Cardiac muscle cell (in vitro differentiated cells and primary cell): ENCODE results near the gene AP2A2. TPM values are rescaled to one million over a fixed set of nuclear protein-coding genes. Genes with fewer than 3 reads are reported as not detected.

Source experiments
- DNase-seq, 2 donors: peaks; one replicate each; pipeline versions ENCODE4 v3.0.0 to v3.0.0-alpha.2; 2010 to 2017; ENCODE audit warnings: low read depth in 1 of 2, low spot score in 1 of 2
- H3K27ac ChIP-seq: fragments of 200-600 bp; sonication (generic); 2 replicates; pipeline ENCODE4 v1.5.1; 2016
- H3K27me3 ChIP-seq: fragments of 200-600 bp; sonication (generic); 2 replicates; pipeline ENCODE4 v1.6.0; 2016; ENCODE audit warnings: control low read depth
- H3K36me3 ChIP-seq: fragments of 200-600 bp; sonication (generic); 2 replicates; pipeline ENCODE4 v1.5.1; 2016; ENCODE audit warnings: control low read depth
- H3K4me1 ChIP-seq: fragments of 200-600 bp; sonication (generic); 2 replicates; pipeline ENCODE4 v1.8.1; 2017; ENCODE audit warnings: low read depth, mild to moderate bottlenecking, mixed run types
- H3K4me3 ChIP-seq: fragments of 200-600 bp; sonication (generic); 2 replicates; pipeline ENCODE4 v1.5.1; 2016; ENCODE audit warnings: mild to moderate bottlenecking
- H3K9me3 ChIP-seq: fragments of 200-600 bp; sonication (generic); 2 replicates; pipeline ENCODE4 v1.5.1; 2017; ENCODE audit warnings: low read depth, mild to moderate bottlenecking, control low read depth
- polyA plus RNA-seq: library from polyadenylated mRNA; unstranded; fragments of >200 nt; fragmentation: Nextera tagmentation; extraction: Ambion mirVana; gene quantifications from 2 replicates; pipeline ENCODE4 v1.2.1, GENCODE V29; 2016
- total RNA-seq: library from RNA; depleted of rRNA; stranded (reverse); fragments of >200 nt; gene quantifications from 2 replicates; pipeline ENCODE4 v1.2.3, GENCODE V29; 2016
- TF ChIP-seq, protein P1 (sequence below): IDR thresholded peaks from 2 replicates; pipeline ENCODE4 v1.5.1; 2012; ENCODE audit warnings: low read depth, mild to moderate bottlenecking, low read length

The AP2A2 gene
- total and polyA plus RNA-seq, 2 experiments from 2014 or later, result 47.6 to 77.6 TPM

DNA sequence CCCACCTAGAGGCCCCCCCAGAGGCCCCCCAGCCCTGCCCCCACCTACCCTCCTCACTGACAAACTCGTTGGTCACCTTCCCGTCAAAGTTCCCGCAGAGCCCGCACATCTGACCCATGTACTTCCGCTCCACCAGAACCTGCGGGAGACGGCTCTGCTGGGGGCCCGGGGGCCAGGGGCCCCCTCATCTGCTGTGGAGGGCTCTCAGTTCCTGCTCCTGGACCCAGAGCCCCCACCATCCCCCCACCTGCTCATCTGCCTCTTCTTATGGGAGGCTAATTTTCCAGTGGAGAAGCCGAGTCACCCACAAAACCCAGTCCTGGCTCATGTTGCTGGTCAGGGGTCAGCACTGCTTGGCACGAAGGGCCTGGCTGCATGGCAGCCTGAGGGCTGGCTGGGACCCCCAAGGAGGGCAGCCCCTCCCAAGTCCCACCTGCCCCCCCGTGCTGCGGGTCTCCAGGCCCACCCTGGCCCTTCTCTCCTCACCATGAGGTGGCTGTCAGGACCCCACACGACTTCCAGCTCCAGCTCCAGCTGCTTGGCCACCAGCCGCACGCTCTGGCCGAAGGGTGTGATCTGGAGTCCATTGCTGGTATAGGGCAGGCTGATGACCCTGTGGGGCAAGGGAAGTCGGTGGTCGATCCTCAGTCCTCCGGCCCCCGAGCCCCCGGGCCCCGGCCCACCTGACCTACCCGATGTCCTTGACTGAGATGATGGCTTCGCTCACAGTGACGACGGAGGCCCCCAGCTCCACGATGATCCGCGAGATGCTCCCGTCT is 105.6 kb downstream of the AP2A2 start:
- Histone ChIP-seq H3K4me3 (no peak overlapping the region), H3K4me1 (no peaks in the 10 kb centered on the region), H3K27ac (no peak overlapping the region), H3K27me3 (no peaks in the 10 kb centered on the region), H3K36me3 (no peaks in the 10 kb centered on the region), H3K9me3 (no peaks in the 10 kb centered on the region)
- TF ChIP-seq, protein P1, sequence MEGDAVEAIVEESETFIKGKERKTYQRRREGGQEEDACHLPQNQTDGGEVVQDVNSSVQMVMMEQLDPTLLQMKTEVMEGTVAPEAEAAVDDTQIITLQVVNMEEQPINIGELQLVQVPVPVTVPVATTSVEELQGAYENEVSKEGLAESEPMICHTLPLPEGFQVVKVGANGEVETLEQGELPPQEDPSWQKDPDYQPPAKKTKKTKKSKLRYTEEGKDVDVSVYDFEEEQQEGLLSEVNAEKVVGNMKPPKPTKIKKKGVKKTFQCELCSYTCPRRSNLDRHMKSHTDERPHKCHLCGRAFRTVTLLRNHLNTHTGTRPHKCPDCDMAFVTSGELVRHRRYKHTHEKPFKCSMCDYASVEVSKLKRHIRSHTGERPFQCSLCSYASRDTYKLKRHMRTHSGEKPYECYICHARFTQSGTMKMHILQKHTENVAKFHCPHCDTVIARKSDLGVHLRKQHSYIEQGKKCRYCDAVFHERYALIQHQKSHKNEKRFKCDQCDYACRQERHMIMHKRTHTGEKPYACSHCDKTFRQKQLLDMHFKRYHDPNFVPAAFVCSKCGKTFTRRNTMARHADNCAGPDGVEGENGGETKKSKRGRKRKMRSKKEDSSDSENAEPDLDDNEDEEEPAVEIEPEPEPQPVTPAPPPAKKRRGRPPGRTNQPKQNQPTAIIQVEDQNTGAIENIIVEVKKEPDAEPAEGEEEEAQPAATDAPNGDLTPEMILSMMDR, result no peak
- DNase-seq, result no peak

- Histone ChIP-seq H3K4me3 (no peak overlapping the region), H3K36me3 (no peaks in the 10 kb centered on the region), H3K27me3 (no peaks in the 10 kb centered on the region), H3K4me1 (no peaks in the 10 kb centered on the region), H3K9me3 (no peaks in the 10 kb centered on the region), H3K27ac (no peak overlapping the region)
- TF ChIP-seq, protein P1, result no peak
- no peak for DNase-seq
Measured at GRCh38 chr11:1032310-1032891, 106.7 kb downstream of the AP2A2 start.

- H3K4me1 ChIP-seq, result no peaks in the 10 kb centered on the region
- H3K4me3 ChIP-seq, result no peak overlapping the region
- DNase-seq, result no peak
- TF ChIP-seq, protein P1, result no peak
- no peaks in the 10 kb centered on the region for H3K36me3 ChIP-seq
- H3K27ac ChIP-seq, result no peak overlapping the region
- H3K27me3 ChIP-seq, result no peaks in the 10 kb centered on the region
- no peaks in the 10 kb centered on the region for H3K9me3 ChIP-seq
Measured at GRCh38 chr11:1033016-1033798, 107.5 kb downstream of the AP2A2 start.

DNA sequence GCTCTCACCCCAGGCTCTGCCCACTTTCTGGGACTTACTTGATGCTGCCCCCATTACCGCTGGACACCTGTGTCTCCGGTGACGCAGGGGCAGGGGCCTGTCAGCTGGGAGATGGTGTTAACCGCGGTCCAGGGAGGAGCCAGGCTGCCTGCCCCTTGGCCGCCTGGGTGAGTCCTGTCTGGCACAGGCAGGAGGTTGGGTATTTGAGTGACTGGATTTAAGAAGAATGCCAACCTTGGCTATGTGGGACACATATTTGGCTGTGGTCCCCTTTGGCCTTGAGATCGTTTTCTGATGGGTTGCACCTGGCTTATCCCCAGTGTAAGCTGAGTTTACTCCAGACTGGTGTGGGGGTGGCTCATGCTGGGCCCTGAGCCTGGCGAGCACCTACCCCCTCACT is 108.3 kb downstream of the AP2A2 start:
- Histone ChIP-seq H3K9me3 (no peaks in the 10 kb centered on the region), H3K36me3 (no peaks in the 10 kb centered on the region), H3K27me3 (no peaks in the 10 kb centered on the region), H3K27ac (no peak overlapping the region), H3K4me3 (no peak overlapping the region), H3K4me1 (no peaks in the 10 kb centered on the region)
- DNase-seq, result no peak
- TF ChIP-seq, protein P1, result no peak

DNA sequence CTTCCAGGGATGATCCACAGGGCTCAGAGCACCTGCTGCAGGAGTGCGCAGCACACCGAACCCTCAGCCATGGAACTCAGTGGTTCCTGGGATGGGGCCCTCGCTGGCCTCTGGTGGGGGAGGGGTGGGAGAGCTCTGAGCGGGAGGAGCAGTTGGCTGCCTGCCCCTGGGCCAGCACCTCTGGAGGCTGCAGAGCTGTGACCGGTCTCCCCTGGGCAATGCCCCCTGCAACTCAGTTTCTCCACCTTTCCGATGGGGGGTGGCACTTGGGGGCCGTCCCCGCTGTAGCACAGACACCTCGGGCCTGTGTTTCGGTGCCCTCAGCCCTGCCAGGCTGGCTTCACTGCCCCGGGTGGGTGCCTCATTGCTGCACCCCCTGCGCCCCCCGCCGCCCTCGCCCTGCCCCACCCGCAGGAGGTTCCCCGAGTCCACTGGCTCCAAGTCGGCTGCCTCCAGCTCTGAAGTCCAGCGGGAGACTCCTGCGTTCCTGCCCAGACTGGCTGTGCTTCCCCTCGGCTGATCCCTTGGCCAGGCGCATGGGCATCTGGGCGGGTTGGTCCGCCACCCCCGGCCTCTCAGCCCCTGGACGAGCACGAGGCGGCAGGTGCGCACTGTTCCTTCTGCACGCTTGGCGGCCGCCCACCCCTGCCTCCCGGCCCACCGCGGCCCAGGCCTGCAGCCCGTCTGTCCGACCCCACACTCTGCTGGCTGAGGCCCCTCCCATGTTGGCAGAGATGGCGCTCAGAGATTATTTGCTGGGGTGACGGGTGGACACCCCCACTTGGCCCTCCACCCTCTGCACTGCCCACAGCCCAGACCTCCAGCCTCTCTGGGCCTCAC is 109.0 kb downstream of the AP2A2 start:
- DNase-seq, result no peak
- Histone ChIP-seq H3K4me1 (no peaks in the 10 kb centered on the region), H3K9me3 (no peaks in the 10 kb centered on the region), H3K36me3 (no peaks in the 10 kb centered on the region), H3K27ac (no peak overlapping the region), H3K4me3 (no peak overlapping the region), H3K27me3 (no peaks in the 10 kb centered on the region)
- TF ChIP-seq, protein P1, result no peak
